ENCODE results near the gene KARS1. TPM values are rescaled to one million over a fixed set of nuclear protein-coding genes. Genes with fewer than 3 reads are reported as not detected.
"Not testable (repeated sequence)": the region's sequence is repeated elsewhere in the genome, so short reads cannot be mapped to it uniquely, and the experiment has no call there.

KARS1 gene
- polyA plus RNA-seq, 1 donor from 2014 or later: 151 TPM

GRCh38 chr16:75593308-75593707, 54.2 kb downstream of the KARS1 start:
- Histone ChIP-seq H3K36me3 (ENCODE audit: insufficient read depth, low read length) (peaks cover 5% of the 10 kb centered on the region), H3K4me3 (ENCODE audit: low read length) (no peak overlapping the region), H3K27ac (ENCODE audit: low read length) (no peak overlapping the region), H4K20me1 (ENCODE audit: insufficient read depth) (no peaks in the 10 kb centered on the region), H3K4me2 (ENCODE audit: low read length) (no peak overlapping the region), H3F3A (ENCODE audit: insufficient read depth, low read length, poor library complexity, severe bottlenecking) (no peaks in the 10 kb centered on the region), H3K79me2 (replicated peaks; ENCODE audit: insufficient read depth, low read length) (no peaks in the 10 kb centered on the region), H3K9ac (ENCODE audit: low read length) (no peak overlapping the region), H3K9me3 (ENCODE audit: low read length) (no peaks in the 10 kb centered on the region), H2AFZ (ENCODE audit: low read depth, low read length) (no peak overlapping the region), H3K9me2 (ENCODE audit: insufficient read depth, low read length) (no peaks in the 10 kb centered on the region), H3K27me3 (ENCODE audit: insufficient read depth, low read depth, low read length) (no peaks in the 10 kb centered on the region)
- TF ChIP-seq TAF1 (IDR thresholded peaks at IDR 0.05; ENCODE audit: low read depth) (no peak), CTCF (IDR thresholded peaks at IDR 0.05; ENCODE audit: poor library complexity, severe bottlenecking) (no peak), SMC3 (conservative IDR thresholded peaks at IDR 0.05; ENCODE audit: poor library complexity) (no peak), REST (IDR thresholded peaks at IDR 0.05; ENCODE audit: borderline replicate concordance) (no peak), EP300 (conservative IDR thresholded peaks at IDR 0.05; ENCODE audit: poor library complexity, severe bottlenecking) (no peak), EZH2 (IDR thresholded peaks at IDR 0.05; ENCODE audit: borderline replicate concordance, insufficient read depth, low read length, poor library complexity, severe bottlenecking) (no peak), RAD21 (conservative IDR thresholded peaks at IDR 0.05) (no peak), MXI1 (conservative IDR thresholded peaks at IDR 0.05; ENCODE audit: poor library complexity, severe bottlenecking) (no peak), POLR2AphosphoS5 (IDR thresholded peaks at IDR 0.05) (no peak)

- not testable (repeated sequence) for H4K20me1 ChIP-seq (ENCODE audit: insufficient read depth); H3K79me2 ChIP-seq (replicated peaks; ENCODE audit: insufficient read depth, low read length); H3K36me3 ChIP-seq (ENCODE audit: insufficient read depth, low read length); H2AFZ ChIP-seq (ENCODE audit: low read depth, low read length); H3K9me2 ChIP-seq (ENCODE audit: insufficient read depth, low read length); H3K9ac ChIP-seq (ENCODE audit: low read length); H3K27ac ChIP-seq (ENCODE audit: low read length); H3K9me3 ChIP-seq (ENCODE audit: low read length); H3K4me2 ChIP-seq (ENCODE audit: low read length); H3K4me3 ChIP-seq (ENCODE audit: low read length); H3K27me3 ChIP-seq (ENCODE audit: insufficient read depth, low read depth, low read length); H3F3A ChIP-seq (ENCODE audit: insufficient read depth, low read length, poor library complexity, severe bottlenecking)
These were observed 55.5 kb downstream of the KARS1 start for GRCh38 chr16:75591927-75592326.
